NCI-H1105 treated with DMSO at 0.1 percent for 48 hours (cell line): ENCODE data around the gene HIGD1C.
"Not testable (repeated sequence)": the region's sequence is repeated elsewhere in the genome, so short reads cannot be mapped to it uniquely, and the experiment has no call there.

Source experiments
- DNase-seq: peaks from one replicate; lab custom pipeline; 2025; lab: John Stamatoyannopoulos, UW

The HIGD1C gene

DNA sequence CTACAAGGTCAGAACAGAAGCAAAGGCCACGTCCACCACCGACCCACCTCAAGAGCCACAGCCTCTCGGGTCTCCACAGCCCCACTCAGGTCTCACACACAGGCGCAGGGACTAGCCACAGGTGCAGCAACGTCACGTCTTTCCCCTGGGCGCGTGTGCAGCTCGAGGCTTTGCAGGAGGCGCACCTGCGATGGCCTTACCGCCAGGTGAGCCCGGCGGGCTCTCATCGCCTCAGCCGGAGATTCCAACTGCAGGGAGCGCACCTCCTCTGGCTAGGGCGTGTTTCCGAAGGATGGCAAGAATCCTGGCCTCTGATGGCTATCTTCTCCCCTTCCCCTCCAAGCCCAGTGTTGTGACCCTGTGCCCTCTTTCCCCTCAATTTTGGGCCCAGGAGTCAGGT is at the start of gene HIGD1C:
Gene HIGD1C (plus strand): TSS at position 35 of the 400 bp plus-strand sequence. CDS start 1,455 bp downstream, outside the sequence.
- DNase-seq, result no peak

- DNase-seq, result not testable (repeated sequence)
Measured at GRCh38 chr12:50908479-50908878, 43.9 kb upstream of the HIGD1C start.

DNA sequence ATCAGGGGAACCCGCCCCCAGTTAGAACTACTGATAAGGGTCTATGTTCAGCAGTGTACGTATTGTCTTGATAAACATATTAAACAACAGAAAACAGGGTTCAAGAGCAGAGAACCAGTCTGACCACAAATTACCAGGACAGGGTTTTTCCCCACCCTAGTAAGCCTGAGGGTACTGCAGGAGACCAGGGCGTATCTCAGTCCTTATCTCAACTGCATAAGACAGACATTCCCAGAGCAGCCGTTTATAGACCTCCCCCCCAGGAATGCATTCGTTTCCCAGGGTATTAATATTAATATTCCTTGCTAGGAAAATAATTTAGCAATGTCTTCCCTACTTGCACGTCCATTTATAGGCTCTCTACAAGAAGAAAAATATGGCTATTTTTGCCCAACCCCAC is 40.0 kb upstream of the HIGD1C start:
- not testable (repeated sequence) for DNase-seq

GRCh38 chr12:50913224-50913623 is 39.1 kb upstream of the HIGD1C start:
- no peak for DNase-seq

GRCh38 chr12:50914872-50915484 is 37.4 kb upstream of the HIGD1C start:
- no peak for DNase-seq

- no peak for DNase-seq
Measured at GRCh38 chr12:50916292-50916691, 36.1 kb upstream of the HIGD1C start.

DNA sequence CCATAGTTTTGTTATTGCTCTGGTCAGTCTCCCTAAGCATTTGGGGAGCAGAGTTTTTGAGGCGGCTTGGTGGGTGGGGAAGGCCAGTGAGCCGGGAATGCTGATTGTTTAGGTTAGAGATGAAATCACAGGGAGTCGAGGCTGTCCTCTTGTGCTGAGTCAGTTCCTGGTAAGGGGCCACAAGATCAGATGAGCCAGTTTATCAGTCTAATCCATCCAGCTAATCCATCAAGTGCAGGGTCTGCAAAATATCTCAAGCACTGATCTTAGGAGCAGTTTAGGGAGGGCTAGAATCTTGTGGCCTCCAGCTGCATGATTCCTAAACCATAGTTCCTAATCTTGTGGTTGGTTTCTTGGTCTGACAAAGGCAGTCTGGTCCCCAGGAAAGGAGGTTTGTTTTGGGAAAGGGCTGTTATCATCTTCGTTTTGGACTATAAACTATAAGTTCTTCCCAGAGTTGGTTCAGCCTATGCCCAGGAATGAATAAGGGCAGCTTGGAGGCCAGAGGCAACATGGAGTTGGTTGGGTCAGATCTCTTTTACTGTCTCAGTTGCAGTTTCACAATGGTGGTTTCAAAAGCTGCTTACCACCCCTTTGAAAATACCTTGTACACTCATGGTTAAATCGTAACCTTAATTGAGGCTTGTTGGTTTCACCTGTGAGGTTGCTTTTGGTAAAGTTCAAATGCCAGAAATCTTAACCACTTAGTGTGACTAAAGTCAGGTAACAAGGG is 33.6 kb upstream of the HIGD1C start:
- no peak for DNase-seq

DNA sequence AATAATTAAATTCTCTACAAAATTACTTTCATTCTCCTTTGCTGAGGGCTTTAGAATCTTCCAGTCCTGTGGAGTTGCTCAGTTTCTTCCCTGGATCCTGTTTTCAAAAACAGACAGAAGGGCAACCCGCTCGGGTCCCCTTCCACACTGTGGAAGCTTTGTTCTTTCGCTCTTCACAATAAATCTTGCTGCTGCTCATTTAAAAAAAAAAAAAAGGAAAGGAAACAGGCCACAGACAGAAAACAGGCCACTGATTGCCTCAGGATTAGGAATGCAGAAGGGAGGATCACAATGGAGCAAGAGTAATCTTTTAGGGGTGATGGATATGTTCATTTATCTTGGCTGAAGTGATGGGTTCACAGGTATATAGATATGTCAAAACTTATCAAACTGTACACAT is 29.5 kb upstream of the HIGD1C start:
- DNase-seq, result no peak

- DNase-seq, result no peak
Measured at GRCh38 chr12:50923361-50924130, 28.8 kb upstream of the HIGD1C start.

- peak; percentile 22 for DNase-seq
Measured at GRCh38 chr12:50924131-50924438, 28.3 kb upstream of the HIGD1C start.

GRCh38 chr12:50924439-50925341 is 27.7 kb upstream of the HIGD1C start:
- DNase-seq, result peak; percentile 90

- peak; percentile 26 for DNase-seq
Measured at GRCh38 chr12:50925342-50925651, 27.0 kb upstream of the HIGD1C start.

DNA sequence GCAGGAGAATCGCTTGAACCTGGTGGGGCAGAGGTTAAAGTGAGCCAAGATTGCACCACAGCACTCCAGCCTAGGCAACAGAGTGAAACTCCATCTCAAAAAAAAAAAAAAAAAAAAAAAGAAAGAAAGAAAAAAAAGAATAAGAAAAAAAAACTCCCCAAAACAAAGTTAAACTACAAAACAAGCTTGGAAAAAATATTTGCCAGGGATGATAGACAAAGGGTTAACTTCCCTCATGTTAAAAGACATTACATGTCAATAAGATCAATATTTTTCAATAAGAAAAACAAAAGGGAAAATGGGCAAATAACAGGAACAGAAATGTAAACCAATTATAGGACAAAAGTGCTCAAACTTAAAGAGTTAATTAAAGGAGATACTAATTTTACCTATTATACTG is 26.4 kb upstream of the HIGD1C start:
- no peak for DNase-seq

- DNase-seq, result no peak
Measured at GRCh38 chr12:50926415-50926814, 25.9 kb upstream of the HIGD1C start.

DNA sequence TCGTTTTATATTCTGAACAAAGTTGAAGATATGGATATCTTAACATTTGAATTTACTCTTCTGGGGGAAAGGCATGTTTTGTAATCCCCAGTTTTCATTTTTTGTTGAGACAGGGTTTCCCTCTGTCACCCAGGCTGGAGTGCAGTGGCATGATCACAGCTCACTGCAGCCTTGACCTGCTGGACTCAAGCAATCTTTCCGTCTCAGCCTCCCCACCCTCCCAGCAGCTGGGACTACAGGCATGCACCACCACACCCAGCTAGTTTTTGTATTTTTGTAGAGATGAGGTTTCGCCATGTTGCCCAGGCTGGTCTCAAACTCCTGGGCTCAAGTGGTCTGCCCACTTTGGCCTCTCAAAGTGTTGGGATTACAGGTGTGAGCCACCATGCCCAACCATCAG is 25.4 kb upstream of the HIGD1C start:
- DNase-seq, result not testable (repeated sequence)

- DNase-seq, result no peak
Measured at GRCh38 chr12:50927356-50927755, 25.0 kb upstream of the HIGD1C start.

DNA sequence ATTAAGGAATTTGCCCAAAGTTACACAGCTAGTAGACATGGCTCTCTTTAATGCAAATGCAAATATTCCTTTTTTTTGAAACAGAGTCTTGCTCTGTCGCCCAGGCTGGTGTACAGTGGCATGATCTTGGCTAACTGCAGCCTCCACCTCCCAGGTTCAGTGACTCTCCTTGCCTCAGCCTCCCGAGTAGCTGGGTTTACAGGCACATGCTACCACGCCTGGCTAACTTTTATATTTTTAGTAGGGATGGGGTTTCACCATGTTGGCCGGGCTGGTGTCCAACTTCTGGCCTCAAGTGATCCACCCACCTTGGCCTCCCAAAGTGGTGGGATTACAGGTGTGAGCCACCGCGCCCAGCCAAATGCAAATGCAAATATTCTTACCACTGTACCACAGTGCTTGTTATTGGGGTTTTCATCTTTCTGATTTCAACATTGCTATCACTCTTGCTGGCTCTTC is 24.5 kb upstream of the HIGD1C start:
- DNase-seq, result no peak

- DNase-seq, result no peak
Measured at GRCh38 chr12:50928392-50928791, 24.0 kb upstream of the HIGD1C start.

DNA sequence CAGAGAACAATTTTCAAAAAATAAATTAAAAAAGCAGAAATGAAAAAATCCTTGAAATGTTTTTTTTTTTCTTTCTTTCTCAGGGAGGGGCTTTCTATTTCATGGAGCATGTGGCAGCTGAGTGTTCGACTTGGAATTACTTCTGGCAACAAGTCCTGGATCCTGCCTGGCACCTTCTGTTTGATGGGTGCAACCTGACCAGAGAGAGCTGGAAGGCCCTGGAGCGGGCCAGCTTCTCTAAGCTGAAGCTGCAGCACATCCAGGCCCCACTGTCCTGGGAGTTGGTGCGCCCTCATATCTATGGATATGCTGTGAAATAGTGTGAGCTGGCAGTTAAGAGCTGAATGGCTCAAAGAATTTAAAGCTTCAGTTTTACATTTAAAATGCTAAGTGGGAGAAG is 22.5 kb upstream of the HIGD1C start:
- DNase-seq, result no peak

DNA sequence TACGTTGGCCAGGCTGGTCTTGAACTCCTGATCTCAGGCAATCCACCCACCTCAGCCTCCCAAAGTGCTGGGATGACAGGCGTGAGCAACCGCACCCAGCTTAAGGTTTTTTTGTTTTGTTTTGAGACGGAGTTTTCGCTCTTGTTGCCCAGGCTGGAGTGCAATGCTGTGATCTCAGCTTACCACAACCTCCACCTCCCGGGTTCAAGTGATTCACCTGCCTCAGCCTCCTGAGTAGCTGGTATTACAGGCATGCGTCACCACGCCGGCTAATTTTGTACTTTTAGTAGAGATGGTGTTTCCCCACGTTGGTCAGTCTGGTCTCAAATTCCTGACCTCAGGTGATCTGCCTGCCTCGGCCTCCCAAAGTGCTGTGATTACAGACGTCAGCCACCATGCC is 21.9 kb upstream of the HIGD1C start:
- not testable (repeated sequence) for DNase-seq

DNA sequence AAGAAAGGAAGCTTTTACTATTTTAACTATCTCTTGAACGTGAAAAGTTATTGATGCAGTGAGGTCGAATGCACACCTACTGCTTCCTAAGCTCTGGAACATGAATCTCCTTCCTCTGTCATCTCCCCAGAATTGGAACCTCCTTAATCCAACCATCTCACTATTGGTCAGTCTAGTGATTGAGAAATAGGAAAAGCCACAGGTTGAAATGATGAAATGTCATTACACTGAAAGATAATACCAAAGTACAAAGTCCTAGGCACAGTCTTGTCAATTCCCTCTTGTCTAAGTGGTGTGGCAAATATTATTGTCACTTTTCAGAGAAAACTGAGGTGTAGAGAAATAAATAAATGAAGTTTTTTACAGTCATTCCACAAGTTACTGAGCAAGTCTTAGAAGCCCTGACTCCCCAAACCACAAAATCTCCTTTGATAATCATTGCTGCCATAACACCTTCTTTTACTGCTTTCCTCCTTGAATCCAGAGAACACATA is 19.5 kb upstream of the HIGD1C start:
- no peak for DNase-seq
